DMS53 treated with DMSO at 0.1 percent for 48 hours (cell line): ENCODE results near the gene PRKG2.
"Not testable (repeated sequence)": the region's sequence is repeated elsewhere in the genome, so short reads cannot be mapped to it uniquely, and the experiment has no call there.

ENCODE experiments used
- DNase-seq: peaks from one replicate; lab custom pipeline; 2025; ENCODE audit not compliant: unreplicated experiment; lab: John Stamatoyannopoulos, UW

Gene PRKG2

GRCh38 chr4:81214881-81215868 lies at the start of gene PRKG2:
TSS of gene PRKG2 (minus strand) at chr4:81215222. CDS start at chr4:81205047, 10,175 bp downstream.
- no peak for DNase-seq

- DNase-seq: no peak
Observed at GRCh38 chr4:81260443-81261101, 45.5 kb upstream of the PRKG2 start.

- no peak for DNase-seq
Observed at GRCh38 chr4:81258841-81259550, 44.0 kb upstream of the PRKG2 start.

GRCh38 chr4:81257816-81258215 lies 42.8 kb upstream of the PRKG2 start:
- no peak for DNase-seq

GRCh38 chr4:81257021-81257420 lies 42.0 kb upstream of the PRKG2 start:
- DNase-seq: no peak

- DNase-seq: no peak
Observed at GRCh38 chr4:81256059-81256970, 41.3 kb upstream of the PRKG2 start.

- DNase-seq: no peak
Observed at GRCh38 chr4:81255524-81255923, 40.5 kb upstream of the PRKG2 start.

- no peak for DNase-seq
Observed at GRCh38 chr4:81250430-81250829, 35.4 kb upstream of the PRKG2 start.

- no peak for DNase-seq
Observed at GRCh38 chr4:81245218-81246009, 30.4 kb upstream of the PRKG2 start.

- DNase-seq: no peak
Observed at GRCh38 chr4:81237791-81238190, 22.8 kb upstream of the PRKG2 start.

GRCh38 chr4:81235982-81236749 lies 21.1 kb upstream of the PRKG2 start:
- DNase-seq: no peak

GRCh38 chr4:81227968-81228367 lies 12.9 kb upstream of the PRKG2 start:
- DNase-seq: no peak

GRCh38 chr4:81227138-81227537 lies 12.1 kb upstream of the PRKG2 start:
- DNase-seq: no peak

- no peak for DNase-seq
Observed at GRCh38 chr4:81225252-81225651, 10.2 kb upstream of the PRKG2 start.

GRCh38 chr4:81222082-81222472 lies 7.1 kb upstream of the PRKG2 start:
- not testable (repeated sequence) for DNase-seq

- DNase-seq: no peak
Observed at GRCh38 chr4:81221303-81222081, 6.5 kb upstream of the PRKG2 start.

- no peak for DNase-seq
Observed at GRCh38 chr4:81220271-81220670, 5.2 kb upstream of the PRKG2 start.

- no peak for DNase-seq
Observed at GRCh38 chr4:81218206-81218605, 3.2 kb upstream of the PRKG2 start.
